Upper lobe of right lung (tissue), 1 donor: ENCODE data around the gene ATP5F1D. TPM values are rescaled to one million over a fixed set of nuclear protein-coding genes. Genes with fewer than 3 reads are reported as not detected.

Experiments
- ATAC-seq: fragments of 200-7000 bp; cut with Tn5 transposase; one replicate; pipeline ENCODE4 v1.9.1; 2020; ENCODE audit warnings: mild to moderate bottlenecking, moderate library complexity
- DNase-seq: peaks from one replicate; pipeline ENCODE4 v3.0.0-alpha.2; 2020
- H3K27ac ChIP-seq: fragments of 200-600 bp; one replicate; pipeline ENCODE4 v1.8.0; 2022
- H3K27me3 ChIP-seq: fragments of 200-600 bp; one replicate; pipeline ENCODE4 v1.8.0; 2022; ENCODE audit warnings: mild to moderate bottlenecking
- H3K36me3 ChIP-seq: fragments of 200-600 bp; one replicate; pipeline ENCODE4 v1.8.0; 2022
- H3K4me1 ChIP-seq: fragments of 200-600 bp; one replicate; pipeline ENCODE4 v1.8.0; 2022
- H3K4me3 ChIP-seq: fragments of 200-600 bp; one replicate; pipeline ENCODE4 v1.8.0; 2022; ENCODE audit warnings: mild to moderate bottlenecking
- H3K9me3 ChIP-seq: fragments of 200-600 bp; one replicate; pipeline ENCODE4 v1.8.0; 2022
- intact Hi-C: fragments of 100-400 bp; cut with DNase I; formaldehyde crosslinking; loops from one replicate; pipeline ENCODE4 v1.11.0; 2022
- total RNA-seq: library from RNA; stranded (reverse); fragmentation: NEBNext Ultra II Directional; extraction: Animal tissue kit (Norgen Biotek cat#: 25700); gene quantifications from one replicate; pipeline ENCODE4 v1.2.1, GENCODE V29; 2021
- TF ChIP-seq, protein P1 (sequence below): fragments of 200-600 bp; IDR thresholded peaks from one replicate; pipeline ENCODE4 v1.8.0; 2022; ENCODE audit warnings: antibody characterized with exemption
- donor health status: DM: no; HTN: yes; CAD: no; lungs with severe emphysema.

Gene ATP5F1D
- total RNA-seq, 1 donor from 2014 or later = 126 TPM

DNA sequence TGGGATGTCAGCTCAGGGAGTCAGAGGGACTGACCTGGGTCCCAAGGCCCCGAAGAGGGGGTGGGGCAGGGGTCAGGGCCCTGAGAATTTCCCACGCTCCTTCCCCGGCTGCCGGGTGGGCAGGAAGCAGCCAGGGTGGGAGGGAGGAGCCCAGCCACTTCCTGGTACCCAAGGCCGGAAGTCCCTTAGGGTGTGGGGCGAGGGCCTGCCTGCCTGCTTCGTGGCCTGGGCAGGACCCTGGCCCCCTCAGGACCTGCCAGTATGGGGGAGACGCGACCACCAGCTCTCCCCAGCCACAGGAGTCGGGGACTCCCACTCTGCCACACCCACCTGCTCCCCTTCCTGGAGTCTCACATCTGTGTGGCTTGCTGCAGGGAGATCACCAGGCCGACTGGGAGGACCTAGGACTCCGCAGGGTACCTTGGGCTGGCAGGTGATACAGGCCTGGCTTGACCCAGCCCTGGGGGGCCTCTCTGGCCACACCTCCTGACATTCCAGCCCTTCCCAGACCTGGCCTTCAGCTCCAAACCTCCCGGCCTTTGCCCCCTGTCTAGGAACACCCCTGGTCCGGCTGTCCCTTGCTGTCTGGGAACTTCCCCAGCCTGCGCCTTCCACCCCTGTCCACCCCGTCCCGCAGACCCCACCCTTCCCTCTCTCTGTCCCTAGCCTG, 17.8 kb downstream of the ATP5F1D start:
- TF ChIP-seq, protein P1, sequence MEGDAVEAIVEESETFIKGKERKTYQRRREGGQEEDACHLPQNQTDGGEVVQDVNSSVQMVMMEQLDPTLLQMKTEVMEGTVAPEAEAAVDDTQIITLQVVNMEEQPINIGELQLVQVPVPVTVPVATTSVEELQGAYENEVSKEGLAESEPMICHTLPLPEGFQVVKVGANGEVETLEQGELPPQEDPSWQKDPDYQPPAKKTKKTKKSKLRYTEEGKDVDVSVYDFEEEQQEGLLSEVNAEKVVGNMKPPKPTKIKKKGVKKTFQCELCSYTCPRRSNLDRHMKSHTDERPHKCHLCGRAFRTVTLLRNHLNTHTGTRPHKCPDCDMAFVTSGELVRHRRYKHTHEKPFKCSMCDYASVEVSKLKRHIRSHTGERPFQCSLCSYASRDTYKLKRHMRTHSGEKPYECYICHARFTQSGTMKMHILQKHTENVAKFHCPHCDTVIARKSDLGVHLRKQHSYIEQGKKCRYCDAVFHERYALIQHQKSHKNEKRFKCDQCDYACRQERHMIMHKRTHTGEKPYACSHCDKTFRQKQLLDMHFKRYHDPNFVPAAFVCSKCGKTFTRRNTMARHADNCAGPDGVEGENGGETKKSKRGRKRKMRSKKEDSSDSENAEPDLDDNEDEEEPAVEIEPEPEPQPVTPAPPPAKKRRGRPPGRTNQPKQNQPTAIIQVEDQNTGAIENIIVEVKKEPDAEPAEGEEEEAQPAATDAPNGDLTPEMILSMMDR = no peak
- peaks cover 75% of the 10 kb centered on the region for H3K4me1 ChIP-seq
- ATAC-seq = peak; percentile 20

DNA sequence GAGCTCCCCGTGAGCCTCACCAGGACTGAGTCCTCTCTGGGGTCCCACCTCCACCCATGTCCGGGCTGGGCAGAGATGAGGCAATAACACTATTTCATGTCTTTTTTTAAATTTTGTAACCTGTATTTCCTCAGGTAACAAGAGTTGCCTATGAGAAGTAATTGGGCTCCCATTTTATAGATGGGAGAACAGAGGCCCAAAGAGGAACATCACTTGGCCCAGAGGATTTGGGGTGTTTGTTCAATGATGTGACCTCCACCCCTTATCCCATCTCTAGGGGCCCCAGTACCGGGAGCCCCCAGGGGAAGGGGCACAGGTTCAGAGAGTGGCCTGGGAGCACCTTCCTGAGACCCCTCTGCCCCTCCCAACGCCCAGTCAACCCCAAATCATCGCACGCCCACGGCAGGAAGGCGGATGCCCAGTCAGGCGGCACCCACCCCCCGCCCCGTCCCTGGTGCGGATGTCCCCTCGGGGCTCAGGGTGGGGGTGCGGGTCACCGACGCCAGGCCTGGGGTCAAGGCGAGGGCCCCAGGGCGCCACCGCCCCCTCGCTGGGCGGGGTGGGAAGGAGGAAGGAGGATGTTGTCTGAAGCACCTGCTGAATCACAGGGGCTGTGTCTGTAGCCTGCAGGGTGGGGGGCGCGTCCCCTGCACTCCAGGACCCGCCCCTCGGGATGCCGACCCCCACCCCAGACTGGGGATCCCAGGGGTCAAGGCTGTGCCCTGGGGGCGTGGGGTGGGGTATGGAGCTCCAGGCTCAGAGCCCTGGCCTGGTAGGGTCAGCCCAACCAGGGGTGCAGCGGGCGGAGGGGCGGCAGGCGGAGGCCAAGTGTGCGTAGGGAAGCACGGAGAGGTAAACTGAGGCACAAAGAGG, 18.6 kb downstream of the ATP5F1D start:
- DNase-seq (peak; percentile 82), ATAC-seq (peak; percentile 0)
- H3K9me3 ChIP-seq = no peaks in the 10 kb centered on the region
- peak overlapping the region; percentile 76 for H3K4me3 ChIP-seq
- intact Hi-C loops = no loop called here
- H3K36me3 ChIP-seq = peaks cover 32% of the 10 kb centered on the region
- H3K27ac ChIP-seq = peak overlapping the region; percentile 95
- peaks cover 71% of the 10 kb centered on the region for H3K4me1 ChIP-seq
- TF ChIP-seq, protein P1 = no peak
- no peaks in the 10 kb centered on the region for H3K27me3 ChIP-seq

More for the DNA sequence above, 17.8 kb downstream of the ATP5F1D start:
- peak; percentile 88 for DNase-seq
- Histone ChIP-seq H3K27me3 (no peaks in the 10 kb centered on the region), H3K27ac (peak overlapping the region; percentile 95), H3K9me3 (no peaks in the 10 kb centered on the region), H3K4me3 (peak overlapping the region; percentile 31), H3K36me3 (peaks cover 40% of the 10 kb centered on the region)
- intact Hi-C loops = no loop called here

DNA sequence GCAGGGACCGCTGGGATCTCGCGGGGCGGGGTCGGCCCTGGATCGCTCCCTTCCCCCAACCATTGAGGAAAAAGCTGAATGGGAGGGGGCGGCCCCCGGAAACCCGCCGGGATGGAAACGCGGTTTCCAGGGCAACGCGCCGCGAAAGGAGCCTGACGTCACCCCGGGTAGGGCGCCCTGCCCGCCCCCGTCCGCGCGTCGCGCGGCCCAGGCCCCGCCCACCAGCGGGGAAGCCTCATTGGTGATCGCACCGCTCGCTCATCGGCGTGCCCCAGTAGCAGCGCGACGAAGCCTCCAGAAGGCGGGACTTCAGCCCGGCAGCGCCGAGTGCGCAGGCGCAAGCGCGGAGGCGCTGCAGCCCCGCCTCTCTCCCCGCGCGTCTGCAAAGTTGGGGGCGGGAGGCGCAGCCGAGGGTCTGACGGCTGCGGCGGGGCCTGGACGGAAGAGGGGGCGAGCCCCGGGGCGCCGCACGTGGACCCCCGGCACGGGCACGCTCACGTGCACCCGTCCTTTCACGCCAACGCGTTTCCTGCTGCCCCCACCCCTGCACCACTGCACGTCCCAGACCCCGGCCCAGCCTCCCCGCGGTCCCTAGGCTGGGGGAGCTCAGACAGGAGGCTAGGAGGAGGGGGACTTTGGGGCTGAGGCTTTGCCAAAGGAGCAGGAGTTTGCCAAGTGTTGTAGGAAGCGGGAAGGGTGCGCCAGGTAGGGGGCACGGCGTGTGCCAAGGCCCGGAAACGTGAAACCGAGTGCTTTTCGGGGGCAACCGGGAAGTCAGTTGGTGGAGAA, 19.4 kb downstream of the ATP5F1D start:
- ATAC-seq = peak; percentile 83
- intact Hi-C loops = no loop called here
- Histone ChIP-seq H3K27me3 (no peaks in the 10 kb centered on the region), H3K4me3 (peak overlapping the region; percentile 76), H3K9me3 (no peaks in the 10 kb centered on the region), H3K36me3 (peaks cover 24% of the 10 kb centered on the region), H3K27ac (peak overlapping the region; percentile 95), H3K4me1 (peaks cover 70% of the 10 kb centered on the region)
- TF ChIP-seq, protein P1 = peak; percentile 6
- peak; percentile 98 for DNase-seq

DNA sequence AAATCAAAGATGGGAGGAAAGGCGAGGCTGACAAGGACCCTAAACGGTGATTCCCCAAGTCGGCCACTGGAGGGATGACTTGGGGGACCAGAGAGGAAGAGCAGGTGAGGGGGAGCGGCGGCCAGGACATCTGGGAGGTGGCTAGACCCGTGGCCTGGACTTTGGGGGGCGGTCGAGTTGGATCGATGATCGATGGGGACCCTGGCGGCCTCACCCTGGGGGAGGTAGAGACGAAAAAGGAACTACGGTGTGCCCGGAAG, 19.9 kb downstream of the ATP5F1D start:
- Histone ChIP-seq H3K9me3 (no peaks in the 10 kb centered on the region), H3K4me3 (peak overlapping the region; percentile 76), H3K27ac (peak overlapping the region; percentile 95), H3K27me3 (no peaks in the 10 kb centered on the region), H3K36me3 (peaks cover 19% of the 10 kb centered on the region), H3K4me1 (peaks cover 72% of the 10 kb centered on the region)
- intact Hi-C loops = no loop called here
- DNase-seq (peak; percentile 73), ATAC-seq (no peak)
- TF ChIP-seq, protein P1 = no peak

DNA sequence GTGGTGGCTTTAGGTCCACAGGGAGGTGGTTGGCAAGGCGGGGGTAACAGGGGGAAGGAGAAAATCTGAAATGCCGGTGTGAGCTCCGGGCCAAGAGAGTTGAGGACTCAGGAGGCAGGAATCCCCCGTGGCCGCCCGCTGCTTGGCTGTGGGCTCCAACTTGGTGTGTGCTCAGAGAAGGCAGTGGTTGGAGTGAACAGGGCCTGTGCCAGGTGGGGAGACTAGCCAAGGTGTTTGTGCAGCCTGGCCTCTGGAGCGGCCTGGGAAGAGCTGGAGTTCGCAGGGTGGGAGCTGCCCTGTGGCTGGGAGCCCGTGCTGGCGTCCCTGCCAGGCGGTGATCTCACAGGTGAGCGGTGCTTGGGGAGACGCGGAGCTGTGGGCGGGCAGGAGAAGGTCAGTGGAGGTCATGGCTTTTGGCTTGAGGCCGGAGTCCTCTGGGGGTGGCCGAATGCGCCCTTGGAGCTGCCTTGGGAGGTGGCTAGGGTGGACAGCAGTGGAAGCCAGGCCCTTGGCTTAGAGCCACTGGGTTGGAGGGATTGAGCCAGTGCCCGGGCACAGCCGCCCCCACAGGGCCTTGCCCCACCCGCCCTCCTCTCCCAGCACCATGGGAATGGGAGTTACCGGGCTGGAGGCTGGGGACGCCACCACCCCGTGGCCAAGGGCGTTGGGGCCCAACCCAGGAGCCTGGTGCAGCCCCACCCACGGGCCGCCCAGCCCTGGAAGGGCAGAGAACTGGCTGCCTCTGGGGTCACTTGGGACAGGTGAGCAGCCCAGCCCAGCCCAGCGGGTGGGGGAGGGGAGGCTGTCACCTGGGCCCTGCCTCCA, 20.5 kb downstream of the ATP5F1D start:
- Histone ChIP-seq H3K36me3 (peaks cover 13% of the 10 kb centered on the region), H3K27me3 (no peaks in the 10 kb centered on the region), H3K9me3 (no peaks in the 10 kb centered on the region), H3K4me3 (peak overlapping the region; percentile 76), H3K4me1 (peaks cover 71% of the 10 kb centered on the region), H3K27ac (peak overlapping the region; percentile 95)
- peak; percentile 55 for ATAC-seq
- TF ChIP-seq, protein P1 = no peak
- intact Hi-C loops = no loop called here
- DNase-seq = peak; percentile 95
